OCI-LY3 (cell line): ENCODE results near the gene SLC19A3.

Experiments
- EZH2phosphoT487 ChIP-seq: fragments of 200-600 bp; shearing (Covaris generic); IDR thresholded peaks from 2 replicates; pipeline ENCODE4 v1.6.1; 2018; ENCODE audit warnings: antibody characterized with exemption, mixed run types, low read depth
- TF ChIP-seq, protein P1 (sequence below): fragments of 200-600, 300-600 bp; sonication (generic); IDR thresholded peaks from 2 replicates; pipeline ENCODE4 v1.5.1; 2014; ENCODE audit warnings: antibody characterized with exemption, low read length, low read depth

DNA sequence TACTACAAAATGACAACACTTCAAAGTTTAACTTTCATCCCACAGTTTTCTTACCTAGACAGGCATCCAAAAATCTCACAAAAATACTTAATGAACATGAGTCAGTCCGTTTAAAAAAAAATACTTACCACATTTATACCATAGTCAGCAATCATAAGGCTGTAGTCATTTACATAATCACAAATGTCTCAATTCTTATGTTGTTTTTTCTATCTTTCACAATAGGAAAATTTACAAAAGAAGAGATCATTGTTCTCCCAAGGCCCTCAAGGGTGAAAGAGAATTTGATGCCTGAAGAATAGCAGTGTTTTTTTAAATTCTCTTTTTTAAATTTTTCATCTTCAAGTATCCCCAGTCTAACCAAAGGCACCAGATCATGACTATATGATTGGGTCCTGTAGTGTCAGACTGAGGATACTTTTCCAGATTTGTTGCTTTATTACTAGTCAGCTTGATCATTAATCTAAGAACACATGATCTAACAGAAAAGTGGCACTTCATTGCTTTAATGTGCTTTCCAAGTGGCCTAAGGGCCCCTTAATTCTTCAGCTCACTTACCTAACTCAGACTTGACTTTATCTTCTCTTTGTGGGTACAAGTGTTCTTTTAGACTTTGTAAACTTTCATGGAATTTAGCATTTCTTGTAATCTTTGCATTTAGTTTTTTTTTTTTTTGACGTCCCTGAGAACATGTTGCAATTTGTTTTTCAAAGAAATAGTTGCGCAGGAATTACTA is 46.5 kb downstream of the SLC19A3 start:
- TF ChIP-seq, protein P1, sequence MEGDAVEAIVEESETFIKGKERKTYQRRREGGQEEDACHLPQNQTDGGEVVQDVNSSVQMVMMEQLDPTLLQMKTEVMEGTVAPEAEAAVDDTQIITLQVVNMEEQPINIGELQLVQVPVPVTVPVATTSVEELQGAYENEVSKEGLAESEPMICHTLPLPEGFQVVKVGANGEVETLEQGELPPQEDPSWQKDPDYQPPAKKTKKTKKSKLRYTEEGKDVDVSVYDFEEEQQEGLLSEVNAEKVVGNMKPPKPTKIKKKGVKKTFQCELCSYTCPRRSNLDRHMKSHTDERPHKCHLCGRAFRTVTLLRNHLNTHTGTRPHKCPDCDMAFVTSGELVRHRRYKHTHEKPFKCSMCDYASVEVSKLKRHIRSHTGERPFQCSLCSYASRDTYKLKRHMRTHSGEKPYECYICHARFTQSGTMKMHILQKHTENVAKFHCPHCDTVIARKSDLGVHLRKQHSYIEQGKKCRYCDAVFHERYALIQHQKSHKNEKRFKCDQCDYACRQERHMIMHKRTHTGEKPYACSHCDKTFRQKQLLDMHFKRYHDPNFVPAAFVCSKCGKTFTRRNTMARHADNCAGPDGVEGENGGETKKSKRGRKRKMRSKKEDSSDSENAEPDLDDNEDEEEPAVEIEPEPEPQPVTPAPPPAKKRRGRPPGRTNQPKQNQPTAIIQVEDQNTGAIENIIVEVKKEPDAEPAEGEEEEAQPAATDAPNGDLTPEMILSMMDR, result no peak
- no peak for TF ChIP-seq EZH2phosphoT487
